ENCODE data around the gene DPH5.
"Not testable (repeated sequence)": the region's sequence is repeated elsewhere in the genome, so short reads cannot be mapped to it uniquely, and the experiment has no call there.

The DPH5 gene

GRCh38 chr1:100982793-100983192 is 42.8 kb downstream of the DPH5 start:
- peaks cover 8% of the 10 kb centered on the region for H3K4me1 Mint-ChIP-seq (ENCODE audit: low read depth)
- peaks cover 80% of the 10 kb centered on the region for H3K36me3 Mint-ChIP-seq (ENCODE audit: low read depth)
- H3K9me3 Mint-ChIP-seq, result no peaks in the 10 kb centered on the region
- H3K4me3 Mint-ChIP-seq, result no peak overlapping the region
- no peaks in the 10 kb centered on the region for H3K27me3 Mint-ChIP-seq
- no peak overlapping the region for H3K27ac Mint-ChIP-seq

GRCh38 chr1:100979631-100980030 is 46.0 kb downstream of the DPH5 start:
- H3K4me1 Mint-ChIP-seq (ENCODE audit: low read depth), result no peaks in the 10 kb centered on the region
- no peak overlapping the region for H3K27ac Mint-ChIP-seq
- H3K36me3 Mint-ChIP-seq (ENCODE audit: low read depth), result peaks cover 83% of the 10 kb centered on the region
- H3K9me3 Mint-ChIP-seq, result no peaks in the 10 kb centered on the region
- no peaks in the 10 kb centered on the region for H3K27me3 Mint-ChIP-seq
- H3K4me3 Mint-ChIP-seq, result no peak overlapping the region

- H3K4me3 Mint-ChIP-seq, result no peak overlapping the region
- no peaks in the 10 kb centered on the region for H3K9me3 Mint-ChIP-seq
- no peaks in the 10 kb centered on the region for H3K27me3 Mint-ChIP-seq
- H3K36me3 Mint-ChIP-seq (ENCODE audit: low read depth), result peaks cover 77% of the 10 kb centered on the region
- H3K4me1 Mint-ChIP-seq (ENCODE audit: low read depth), result peaks cover 6% of the 10 kb centered on the region
- no peak overlapping the region for H3K27ac Mint-ChIP-seq
Observed at GRCh38 chr1:100976936-100977335, 48.6 kb downstream of the DPH5 start.

GRCh38 chr1:100972185-100972584 is 53.4 kb downstream of the DPH5 start:
- H3K9me3 Mint-ChIP-seq, result no peaks in the 10 kb centered on the region
- no peak overlapping the region for H3K27ac Mint-ChIP-seq
- peaks cover 21% of the 10 kb centered on the region for H3K4me1 Mint-ChIP-seq (ENCODE audit: low read depth)
- no peaks in the 10 kb centered on the region for H3K27me3 Mint-ChIP-seq
- H3K4me3 Mint-ChIP-seq, result no peak overlapping the region
- H3K36me3 Mint-ChIP-seq (ENCODE audit: low read depth), result peaks cover 70% of the 10 kb centered on the region

- peaks cover 67% of the 10 kb centered on the region for H3K36me3 Mint-ChIP-seq (ENCODE audit: low read depth)
- H3K4me3 Mint-ChIP-seq, result no peak overlapping the region
- H3K4me1 Mint-ChIP-seq (ENCODE audit: low read depth), result peaks cover 21% of the 10 kb centered on the region
- H3K27me3 Mint-ChIP-seq, result no peaks in the 10 kb centered on the region
- no peak overlapping the region for H3K27ac Mint-ChIP-seq
- H3K9me3 Mint-ChIP-seq, result no peaks in the 10 kb centered on the region
Observed at GRCh38 chr1:100971021-100971420, 54.6 kb downstream of the DPH5 start.

GRCh38 chr1:100969327-100969726 is 56.3 kb downstream of the DPH5 start:
- peaks cover 21% of the 10 kb centered on the region for H3K4me1 Mint-ChIP-seq (ENCODE audit: low read depth)
- peaks cover 72% of the 10 kb centered on the region for H3K36me3 Mint-ChIP-seq (ENCODE audit: low read depth)
- no peaks in the 10 kb centered on the region for H3K9me3 Mint-ChIP-seq
- no peak overlapping the region for H3K27ac Mint-ChIP-seq
- no peak overlapping the region for H3K4me3 Mint-ChIP-seq
- H3K27me3 Mint-ChIP-seq, result no peaks in the 10 kb centered on the region

- peaks cover 24% of the 10 kb centered on the region for H3K4me1 Mint-ChIP-seq (ENCODE audit: low read depth)
- H3K36me3 Mint-ChIP-seq (ENCODE audit: low read depth), result peaks cover 69% of the 10 kb centered on the region
- no peak overlapping the region for H3K4me3 Mint-ChIP-seq
- H3K27me3 Mint-ChIP-seq, result no peaks in the 10 kb centered on the region
- no peaks in the 10 kb centered on the region for H3K9me3 Mint-ChIP-seq
- H3K27ac Mint-ChIP-seq, result no peak overlapping the region
Observed at GRCh38 chr1:100968621-100969020, 57.0 kb downstream of the DPH5 start.

GRCh38 chr1:100960098-100960497 is 65.5 kb downstream of the DPH5 start:
- H3K36me3 Mint-ChIP-seq (ENCODE audit: low read depth), result peaks cover 80% of the 10 kb centered on the region
- H3K4me1 Mint-ChIP-seq (ENCODE audit: low read depth), result peaks cover 32% of the 10 kb centered on the region
- H3K9me3 Mint-ChIP-seq, result no peaks in the 10 kb centered on the region
- H3K27ac Mint-ChIP-seq, result no peak overlapping the region
- no peak overlapping the region for H3K4me3 Mint-ChIP-seq
- no peaks in the 10 kb centered on the region for H3K27me3 Mint-ChIP-seq

GRCh38 chr1:100959502-100960060 is 66.0 kb downstream of the DPH5 start:
- H3K4me1 Mint-ChIP-seq (ENCODE audit: low read depth), result peaks cover 35% of the 10 kb centered on the region
- H3K27ac Mint-ChIP-seq, result no peak overlapping the region
- H3K27me3 Mint-ChIP-seq, result no peaks in the 10 kb centered on the region
- H3K4me3 Mint-ChIP-seq, result no peak overlapping the region
- peaks cover 75% of the 10 kb centered on the region for H3K36me3 Mint-ChIP-seq (ENCODE audit: low read depth)
- H3K9me3 Mint-ChIP-seq, result no peaks in the 10 kb centered on the region

- peaks cover 60% of the 10 kb centered on the region for H3K4me1 Mint-ChIP-seq (ENCODE audit: low read depth)
- H3K27me3 Mint-ChIP-seq, result no peaks in the 10 kb centered on the region
- H3K36me3 Mint-ChIP-seq (ENCODE audit: low read depth), result peaks cover 80% of the 10 kb centered on the region
- no peak overlapping the region for H3K27ac Mint-ChIP-seq
- H3K9me3 Mint-ChIP-seq, result peaks cover 33% of the 10 kb centered on the region
- no peak overlapping the region for H3K4me3 Mint-ChIP-seq
Observed at GRCh38 chr1:100955322-100955721, 70.3 kb downstream of the DPH5 start.

GRCh38 chr1:100953960-100954730 is 71.4 kb downstream of the DPH5 start:
- Mint-ChIP-seq H3K4me3 (no peak overlapping the region), H3K36me3 (ENCODE audit: low read depth) (peaks cover 79% of the 10 kb centered on the region), H3K27me3 (no peaks in the 10 kb centered on the region), H3K27ac (no peak overlapping the region), H3K9me3 (peaks cover 33% of the 10 kb centered on the region), H3K4me1 (ENCODE audit: low read depth) (peaks cover 65% of the 10 kb centered on the region)

- Mint-ChIP-seq H3K4me1 (ENCODE audit: low read depth) (peaks cover 74% of the 10 kb centered on the region), H3K4me3 (peak overlapping the region; percentile 2), H3K9me3 (peaks cover 39% of the 10 kb centered on the region), H3K27ac (peak overlapping the region; percentile 78), H3K36me3 (ENCODE audit: low read depth) (peaks cover 82% of the 10 kb centered on the region)
- H3K27me3 Mint-ChIP-seq, result not testable (repeated sequence)
Observed at GRCh38 chr1:100952970-100953369, 72.6 kb downstream of the DPH5 start.

- no peaks in the 10 kb centered on the region for H3K27me3 Mint-ChIP-seq
- peaks cover 82% of the 10 kb centered on the region for H3K36me3 Mint-ChIP-seq (ENCODE audit: low read depth)
- peaks cover 81% of the 10 kb centered on the region for H3K4me1 Mint-ChIP-seq (ENCODE audit: low read depth)
- peaks cover 47% of the 10 kb centered on the region for H3K9me3 Mint-ChIP-seq
- peak overlapping the region; percentile 78 for H3K27ac Mint-ChIP-seq
- H3K4me3 Mint-ChIP-seq, result no peak overlapping the region
Observed at GRCh38 chr1:100952104-100952745, 73.4 kb downstream of the DPH5 start.

- peaks cover 85% of the 10 kb centered on the region for H3K36me3 Mint-ChIP-seq (ENCODE audit: low read depth)
Observed at GRCh38 chr1:100950781-100951180, 74.8 kb downstream of the DPH5 start.

GRCh38 chr1:100950337-100950736 is 75.2 kb downstream of the DPH5 start:
- Mint-ChIP-seq H3K4me3 (no peak overlapping the region), H3K4me1 (ENCODE audit: low read depth) (peaks cover 91% of the 10 kb centered on the region), H3K27me3 (no peaks in the 10 kb centered on the region), H3K9me3 (peaks cover 54% of the 10 kb centered on the region), H3K27ac (peak overlapping the region; percentile 49), H3K36me3 (ENCODE audit: low read depth) (peaks cover 90% of the 10 kb centered on the region)

More at GRCh38 chr1:100950781-100951180, 74.8 kb downstream of the DPH5 start:
- Mint-ChIP-seq H3K27me3 (no peaks in the 10 kb centered on the region), H3K27ac (peak overlapping the region; percentile 34), H3K9me3 (peaks cover 54% of the 10 kb centered on the region), H3K4me3 (no peak overlapping the region), H3K4me1 (ENCODE audit: low read depth) (peaks cover 93% of the 10 kb centered on the region)

Measured in stimulated activated naive CD8-positive, alpha-beta T cell treated with anti-CD3 and anti-CD28 coated beads, Interleukin-15, Interleukin-2, amounts not matched to agents 100 ng/mL and 50 ng/mL, for 24 hours (primary cell).